Gastroesophageal sphincter (tissue), 4 donors: Measurements from ENCODE around the gene NR3C1. TPM values are rescaled to one million over a fixed set of nuclear protein-coding genes. Genes with fewer than 3 reads are reported as not detected.

Experiments used
- ATAC-seq: fragments of 150-250 bp; one replicate; pipeline ENCODE4 v1.9.1; 2016; ENCODE audit warnings: mild to moderate bottlenecking, moderate library complexity
- H3K27ac ChIP-seq, 4 donors: fragments of 200-600 bp; sonication (generic) in 3 of 4; 1 replicate in 3 of 4; 2 replicates in 1 of 4; pipeline ENCODE4 v1.5.1; 2016 to 2019
- H3K27me3 ChIP-seq: fragments of 200-600 bp; sonication (generic); one replicate; pipeline ENCODE4 v1.5.1; 2019
- H3K36me3 ChIP-seq, 2 donors: fragments of 200-600 bp; sonication (generic); one replicate each; pipeline ENCODE4 v1.5.1; 2019; ENCODE audit warnings: control low read depth in 1 of 2
- H3K4me1 ChIP-seq, 3 donors: fragments of 200-600 bp; sonication (generic); 1 replicate in 2 of 3; 2 replicates in 1 of 3; pipeline ENCODE4 v1.5.1; 2016 to 2019; ENCODE audit warnings: control low read depth in 2 of 3
- H3K4me3 ChIP-seq, 2 donors: fragments of 200-600 bp; sonication (generic); one replicate each; pipeline ENCODE4 v1.5.1; 2019; ENCODE audit warnings: mild to moderate bottlenecking in 1 of 2, moderate library complexity in 1 of 2
- H3K9me3 ChIP-seq, 3 donors: fragments of 200-600 bp; sonication (generic); one replicate each; pipeline ENCODE4 v1.5.1; 2017 to 2019; ENCODE audit warnings: control low read depth in 2 of 3
- EP300 ChIP-seq: sonication (generic); formaldehyde crosslinking; IDR thresholded peaks from one replicate; pipeline ENCODE4 v1.6.1; 2017; ENCODE audit warnings: antibody characterized with exemption, mild to moderate bottlenecking
- POLR2A ChIP-seq, 2 donors: fragments of 450-650 bp; IDR thresholded peaks; one replicate each; pipeline ENCODE4 v1.6.1; 2017; ENCODE audit warnings: antibody characterized with exemption in 2 of 2, mild to moderate bottlenecking in 2 of 2, moderate library complexity in 1 of 2
- POLR2AphosphoS5 ChIP-seq: sonication (generic); formaldehyde crosslinking; IDR thresholded peaks from one replicate; pipeline ENCODE4 v1.6.1; 2017; ENCODE audit warnings: antibody characterized with exemption
- WGBS, 2 donors: methylation state at CpG; one replicate each; pipeline ENCODE4 v1.1.5; 2018; ENCODE audit warnings: low coverage in 1 of 2; 5-methylcytosine and 5-hydroxymethylcytosine counted together
- total RNA-seq, 4 donors: library from RNA; depleted of rRNA; stranded (reverse); fragments of >200 nt; gene quantifications; one replicate each; pipeline ENCODE4 v1.1.0, GENCODE V29; 2016
- TF ChIP-seq, protein P1 (sequence below), 4 experiments: fragments of 200-600 bp in 2 of 4; fragments of 450-650 bp in 2 of 4; sonication (generic) in 1 of 4; IDR thresholded peaks; one replicate each; pipeline ENCODE4 v1.5.1; 2017 to 2019; ENCODE audit warnings: antibody characterized with exemption in 4 of 4, mild to moderate bottlenecking in 2 of 4, moderate library complexity in 2 of 4

Gene NR3C1
- total RNA-seq, 4 donors from 2014 or later: 69.7 to 103 (median 85.6) TPM

DNA sequence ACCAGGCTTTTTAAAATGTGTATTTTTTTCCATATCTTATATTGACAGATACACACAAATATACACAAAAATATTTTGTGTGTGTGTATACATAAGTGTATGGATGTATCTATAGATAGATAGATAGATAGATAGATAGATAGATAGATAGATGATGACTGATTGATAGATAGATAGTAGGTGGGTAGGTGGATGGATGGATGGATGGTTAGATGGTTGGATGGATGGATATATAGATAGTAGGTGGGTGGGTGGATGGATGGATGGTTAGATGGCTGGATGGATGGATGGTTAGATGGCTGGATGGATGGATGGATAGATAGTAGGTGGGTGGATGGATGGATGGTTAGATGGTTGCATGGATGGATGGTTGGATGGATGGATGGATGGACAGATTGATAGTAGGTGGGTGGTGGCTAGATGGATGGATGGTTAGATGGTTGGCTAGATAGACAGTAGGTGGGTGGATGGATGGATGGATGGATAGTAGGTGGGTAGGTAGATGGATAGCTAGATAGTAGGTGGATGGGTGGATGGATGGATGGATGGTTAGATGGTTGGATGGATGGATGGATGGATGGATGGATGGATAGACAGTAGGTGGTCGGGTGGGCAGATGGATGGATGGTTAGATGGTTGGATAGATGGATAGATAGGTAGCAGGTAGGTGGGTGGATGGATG, 156.2 kb downstream of the NR3C1 start:
- no peak for ATAC-seq
- Histone ChIP-seq H3K9me3 (no peaks in the 10 kb centered on the region), H3K4me1 (peaks cover 0 to 24% (median 5%) of the 10 kb centered on the region in 3 donors), H3K4me3 (no peak overlapping the region), H3K27me3 (no peaks in the 10 kb centered on the region), H3K27ac (no peak overlapping the region), H3K36me3 (no peaks in the 10 kb centered on the region)
- 71% methylated on average over 1 of the region's 1 CpG for WGBS, 2 donors
- TF ChIP-seq EP300 (no peak), POLR2AphosphoS5 (no peak), POLR2A (IDR thresholded peaks at IDR 0.05) (no peak)
- TF ChIP-seq, protein P1, sequence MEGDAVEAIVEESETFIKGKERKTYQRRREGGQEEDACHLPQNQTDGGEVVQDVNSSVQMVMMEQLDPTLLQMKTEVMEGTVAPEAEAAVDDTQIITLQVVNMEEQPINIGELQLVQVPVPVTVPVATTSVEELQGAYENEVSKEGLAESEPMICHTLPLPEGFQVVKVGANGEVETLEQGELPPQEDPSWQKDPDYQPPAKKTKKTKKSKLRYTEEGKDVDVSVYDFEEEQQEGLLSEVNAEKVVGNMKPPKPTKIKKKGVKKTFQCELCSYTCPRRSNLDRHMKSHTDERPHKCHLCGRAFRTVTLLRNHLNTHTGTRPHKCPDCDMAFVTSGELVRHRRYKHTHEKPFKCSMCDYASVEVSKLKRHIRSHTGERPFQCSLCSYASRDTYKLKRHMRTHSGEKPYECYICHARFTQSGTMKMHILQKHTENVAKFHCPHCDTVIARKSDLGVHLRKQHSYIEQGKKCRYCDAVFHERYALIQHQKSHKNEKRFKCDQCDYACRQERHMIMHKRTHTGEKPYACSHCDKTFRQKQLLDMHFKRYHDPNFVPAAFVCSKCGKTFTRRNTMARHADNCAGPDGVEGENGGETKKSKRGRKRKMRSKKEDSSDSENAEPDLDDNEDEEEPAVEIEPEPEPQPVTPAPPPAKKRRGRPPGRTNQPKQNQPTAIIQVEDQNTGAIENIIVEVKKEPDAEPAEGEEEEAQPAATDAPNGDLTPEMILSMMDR (IDR thresholded peaks at IDR 0.05): no peak

DNA sequence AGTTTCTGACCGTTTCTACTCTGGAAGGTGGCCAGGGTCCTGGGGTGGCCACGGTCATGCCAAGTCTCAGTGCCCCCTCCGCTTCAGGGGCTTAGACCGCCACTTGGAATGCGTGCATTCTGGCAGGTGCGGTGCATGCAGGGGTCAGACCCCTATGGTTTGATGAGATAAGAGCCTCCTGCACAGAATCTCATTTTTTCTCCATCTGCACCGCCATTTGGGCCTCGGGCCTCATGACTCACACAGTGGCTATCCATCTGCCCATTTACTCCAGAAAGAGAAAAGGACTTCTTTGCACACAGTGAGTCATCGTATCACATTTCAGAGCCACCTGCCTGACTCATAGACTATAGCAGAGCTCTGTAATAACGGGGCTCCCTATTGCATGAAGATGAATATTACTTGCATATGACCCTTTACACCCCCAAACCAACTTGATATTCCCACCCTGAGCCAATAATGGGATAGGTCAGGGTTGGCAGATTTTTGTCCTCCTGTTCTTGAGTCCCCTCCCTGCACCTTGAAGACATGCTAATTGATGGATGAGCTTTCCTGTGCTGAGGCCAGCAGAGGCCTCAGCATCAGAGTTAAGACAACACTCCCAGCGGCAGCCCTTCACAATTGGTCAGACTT, 157.4 kb downstream of the NR3C1 start:
- TF ChIP-seq, protein P1 (IDR thresholded peaks at IDR 0.05): no peak
- TF ChIP-seq POLR2AphosphoS5: no peak
- TF ChIP-seq POLR2A (IDR thresholded peaks at IDR 0.05): no peak
- no peak for TF ChIP-seq EP300
- ATAC-seq: peak; percentile 28

DNA sequence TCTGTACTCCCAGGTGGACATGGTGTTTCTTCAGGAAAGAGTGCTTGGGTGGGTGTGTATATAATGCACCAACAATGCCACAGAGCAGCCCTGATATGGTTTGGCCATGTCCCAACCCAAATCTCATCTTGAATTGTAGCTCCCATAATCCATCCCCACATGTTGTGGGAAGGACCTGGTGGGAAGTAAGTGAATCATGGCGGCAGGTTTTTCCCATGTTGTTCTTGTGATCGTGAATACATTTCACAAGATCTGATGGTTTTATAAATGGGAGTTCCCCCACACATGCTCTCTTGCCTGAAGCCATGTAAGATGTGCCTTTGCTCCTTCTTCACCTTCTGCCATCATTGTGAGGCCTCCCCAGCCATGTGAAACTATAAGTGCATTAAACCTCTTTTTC, 158.5 kb downstream of the NR3C1 start:
- Histone ChIP-seq H3K4me3 (no peak overlapping the region), H3K36me3 (no peaks in the 10 kb centered on the region), H3K9me3 (no peaks in the 10 kb centered on the region), H3K27ac (peak overlapping the region in 3 of 4 donors; percentile 75 to 79 (median 77)), H3K4me1 (peaks cover 0 to 25% (median 5%) of the 10 kb centered on the region in 3 donors), H3K27me3 (no peaks in the 10 kb centered on the region)
- ATAC-seq: no peak
- 20 to 100% methylated on average over 1 to 2 of the region's 2 CpGs for WGBS, 2 donors
- TF ChIP-seq POLR2AphosphoS5 (no peak), EP300 (no peak), POLR2A (IDR thresholded peaks at IDR 0.05) (no peak)
- TF ChIP-seq, protein P1 (IDR thresholded peaks at IDR 0.05): no peak

More for the DNA sequence above, 157.4 kb downstream of the NR3C1 start:
- Histone ChIP-seq H3K27me3 (no peaks in the 10 kb centered on the region), H3K4me1 (peaks cover 0 to 24% (median 5%) of the 10 kb centered on the region in 3 donors), H3K36me3 (no peaks in the 10 kb centered on the region), H3K27ac (peak overlapping the region in 1 of 4 donors; percentile 11), H3K4me3 (no peak overlapping the region), H3K9me3 (no peaks in the 10 kb centered on the region)
- WGBS, 2 donors: 53 to 64% methylated on average over 6 to 9 of the region's 11 CpGs

DNA sequence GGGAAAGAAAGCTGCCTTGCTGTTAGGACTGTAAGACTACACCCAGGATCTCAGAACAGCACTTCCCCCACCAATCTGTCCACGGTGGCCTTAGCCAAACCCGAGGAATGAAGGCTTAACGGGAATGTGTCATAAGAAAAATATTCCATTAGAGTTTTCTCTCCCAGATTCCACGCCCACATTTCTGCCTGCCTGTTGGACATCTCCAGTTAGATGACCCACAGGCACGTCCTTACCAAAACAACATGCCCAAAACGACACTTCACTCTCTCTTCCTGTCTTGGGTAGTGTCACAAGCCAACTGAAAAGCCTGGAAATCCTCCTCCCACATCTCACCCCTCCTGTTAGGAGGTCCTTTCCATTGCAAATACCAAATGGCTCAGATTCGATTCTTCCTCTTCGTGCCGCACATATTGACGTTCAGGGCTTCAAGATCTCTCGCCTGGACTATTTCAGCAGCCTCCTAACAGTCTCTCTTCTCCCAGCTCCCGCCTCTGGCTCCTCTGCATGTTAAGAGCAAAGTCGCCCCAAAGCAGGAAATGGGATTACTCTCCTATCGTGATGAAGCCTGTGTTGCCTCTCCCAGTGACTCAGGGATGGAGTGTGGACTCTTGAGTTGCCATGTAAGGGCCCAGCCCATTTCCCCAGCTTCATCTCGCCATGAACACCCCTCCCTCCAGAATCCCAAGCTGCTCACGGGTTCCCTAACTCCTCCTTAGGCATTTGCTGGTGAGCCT, 159.3 kb downstream of the NR3C1 start:
- Histone ChIP-seq H3K9me3 (no peaks in the 10 kb centered on the region), H3K27ac (peak overlapping the region; percentile 72 to 79 (median 76)), H3K27me3 (no peaks in the 10 kb centered on the region), H3K4me3 (peak overlapping the region in 1 of 2 donors; percentile 25), H3K36me3 (no peaks in the 10 kb centered on the region), H3K4me1 (peaks cover 0 to 26% (median 5%) of the 10 kb centered on the region in 3 donors)
- WGBS, 2 donors: 44 to 100% methylated on average over 1 to 16 of the region's 16 CpGs
- ATAC-seq: peak; percentile 92
- TF ChIP-seq, protein P1 (IDR thresholded peaks at IDR 0.05): no peak
- peak; percentile 87 for TF ChIP-seq POLR2AphosphoS5
